Measurements from ENCODE around the gene KCTD5. TPM values are rescaled to one million over a fixed set of nuclear protein-coding genes. Genes with fewer than 3 reads are reported as not detected.

The KCTD5 gene
- total RNA-seq, 1 experiment from 2014 or later = 42.1 TPM

- Histone ChIP-seq H3K4me1 (ENCODE audit: control insufficient read depth in 1 of 2, insufficient read depth in 2 of 2, low read length in 2 of 2) (peaks cover 0 to 3% of the 10 kb centered on the region in 2 experiments; a peak in 2 of 4 replicates), H3K4me2 (ENCODE audit: low read length) (no peak overlapping the region), H3K9ac (ENCODE audit: low read length) (no peak overlapping the region), H3K36me3 (ENCODE audit: control insufficient read depth in 1 of 2, insufficient read depth in 2 of 2, low read length in 2 of 2) (peaks cover 0 to 2% of the 10 kb centered on the region in 2 experiments; a peak in 2 of 4 replicates), H3K79me2 (ENCODE audit: insufficient read depth, low read length) (peaks cover 44% of the 10 kb centered on the region), H3K9me3 (ENCODE audit: control insufficient read depth in 1 of 2, insufficient read depth in 1 of 2, low read depth in 1 of 2, low read length in 2 of 2) (no peaks in the 10 kb centered on the region), H2AFZ (ENCODE audit: low read depth, low read length, poor library complexity, severe bottlenecking) (no peak overlapping the region), H4K20me1 (ENCODE audit: insufficient read depth) (no peaks in the 10 kb centered on the region), H3K9me2 (ENCODE audit: insufficient read depth) (no peaks in the 10 kb centered on the region), H3K4me3 (replicated peaks in 1 of 2; ENCODE audit: low read depth in 1 of 2, low read length in 2 of 2) (no peak overlapping the region), H3K27ac (ENCODE audit: low read depth, low read length) (no peak overlapping the region), H3K27me3 (ENCODE audit: insufficient read depth, low read length) (no peaks in the 10 kb centered on the region)
- intact Hi-C loops (cut with micrococcal nuclease) = no loop called here
- BruUV-seq (replicated peaks) = no TSS peak
- ATAC-seq (peak; percentile 83), DNase-seq (ENCODE audit: low read depth, low spot score) (no peak)
- ChIA-PET POLR2A (no interaction called here), RAD21 (ENCODE audit: low non-redundant PET in 1 of 2, low total read pairs in 2 of 2, uncharacterized antibody in 2 of 2, unreplicated experiment in 2 of 2) (no interaction called here), CTCF (no interaction called here)
- TF ChIP-seq ZFX (IDR thresholded peaks at IDR 0.05) = no peak
- no peak for TF ChIP-seq POLR2A (IDR thresholded peaks at IDR 0.05; ENCODE audit: borderline replicate concordance, extremely low read depth, insufficient read depth, insufficient read length)
- TF ChIP-seq, protein P1, sequence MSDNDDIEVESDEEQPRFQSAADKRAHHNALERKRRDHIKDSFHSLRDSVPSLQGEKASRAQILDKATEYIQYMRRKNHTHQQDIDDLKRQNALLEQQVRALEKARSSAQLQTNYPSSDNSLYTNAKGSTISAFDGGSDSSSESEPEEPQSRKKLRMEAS (IDR thresholded peaks at IDR 0.05) = no peak
- TF ChIP-seq FOSL1 (IDR thresholded peaks at IDR 0.05; ENCODE audit: low read depth) = no peak
- TF ChIP-seq, protein P2, sequence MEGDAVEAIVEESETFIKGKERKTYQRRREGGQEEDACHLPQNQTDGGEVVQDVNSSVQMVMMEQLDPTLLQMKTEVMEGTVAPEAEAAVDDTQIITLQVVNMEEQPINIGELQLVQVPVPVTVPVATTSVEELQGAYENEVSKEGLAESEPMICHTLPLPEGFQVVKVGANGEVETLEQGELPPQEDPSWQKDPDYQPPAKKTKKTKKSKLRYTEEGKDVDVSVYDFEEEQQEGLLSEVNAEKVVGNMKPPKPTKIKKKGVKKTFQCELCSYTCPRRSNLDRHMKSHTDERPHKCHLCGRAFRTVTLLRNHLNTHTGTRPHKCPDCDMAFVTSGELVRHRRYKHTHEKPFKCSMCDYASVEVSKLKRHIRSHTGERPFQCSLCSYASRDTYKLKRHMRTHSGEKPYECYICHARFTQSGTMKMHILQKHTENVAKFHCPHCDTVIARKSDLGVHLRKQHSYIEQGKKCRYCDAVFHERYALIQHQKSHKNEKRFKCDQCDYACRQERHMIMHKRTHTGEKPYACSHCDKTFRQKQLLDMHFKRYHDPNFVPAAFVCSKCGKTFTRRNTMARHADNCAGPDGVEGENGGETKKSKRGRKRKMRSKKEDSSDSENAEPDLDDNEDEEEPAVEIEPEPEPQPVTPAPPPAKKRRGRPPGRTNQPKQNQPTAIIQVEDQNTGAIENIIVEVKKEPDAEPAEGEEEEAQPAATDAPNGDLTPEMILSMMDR (IDR thresholded peaks at IDR 0.05 in 2 of 3, conservative IDR thresholded peaks at IDR 0.05 in 1 of 3; ENCODE audit: borderline replicate concordance in 1 of 3, insufficient read depth in 1 of 3, low read depth in 2 of 3, low read length in 2 of 3) = no peak
- TF ChIP-seq YY1 (IDR thresholded peaks at IDR 0.05; ENCODE audit: extremely low read depth, insufficient replicate concordance, low read depth, low read length) = no peak
- no peak for TF ChIP-seq RAD21 (IDR thresholded peaks at IDR 0.05; ENCODE audit: low read depth)
- TF ChIP-seq ZNF274 (IDR thresholded peaks at IDR 0.05; ENCODE audit: low read depth, low read length) = no peak
- no peak for TF ChIP-seq SIN3A (IDR thresholded peaks at IDR 0.05; ENCODE audit: low read depth)
- TF ChIP-seq CEBPB (IDR thresholded peaks at IDR 0.05; ENCODE audit: low read depth) = no peak
- TF ChIP-seq ELF1 (IDR thresholded peaks at IDR 0.05; ENCODE audit: borderline replicate concordance, low read depth) = no peak
- TF ChIP-seq EZH2 (IDR thresholded peaks at IDR 0.05) = no peak
- no peak for TF ChIP-seq EZH2phosphoT487 (IDR thresholded peaks at IDR 0.05; ENCODE audit: borderline replicate concordance)
- TF ChIP-seq ATF3 (IDR thresholded peaks at IDR 0.05) = no peak
- TF ChIP-seq SP1 (IDR thresholded peaks at IDR 0.05; ENCODE audit: low read depth) = no peak
- TF ChIP-seq JUND (IDR thresholded peaks at IDR 0.05) = no peak
- TF ChIP-seq REST (IDR thresholded peaks at IDR 0.05; ENCODE audit: low read depth) = no peak
- TF ChIP-seq, protein P3, sequence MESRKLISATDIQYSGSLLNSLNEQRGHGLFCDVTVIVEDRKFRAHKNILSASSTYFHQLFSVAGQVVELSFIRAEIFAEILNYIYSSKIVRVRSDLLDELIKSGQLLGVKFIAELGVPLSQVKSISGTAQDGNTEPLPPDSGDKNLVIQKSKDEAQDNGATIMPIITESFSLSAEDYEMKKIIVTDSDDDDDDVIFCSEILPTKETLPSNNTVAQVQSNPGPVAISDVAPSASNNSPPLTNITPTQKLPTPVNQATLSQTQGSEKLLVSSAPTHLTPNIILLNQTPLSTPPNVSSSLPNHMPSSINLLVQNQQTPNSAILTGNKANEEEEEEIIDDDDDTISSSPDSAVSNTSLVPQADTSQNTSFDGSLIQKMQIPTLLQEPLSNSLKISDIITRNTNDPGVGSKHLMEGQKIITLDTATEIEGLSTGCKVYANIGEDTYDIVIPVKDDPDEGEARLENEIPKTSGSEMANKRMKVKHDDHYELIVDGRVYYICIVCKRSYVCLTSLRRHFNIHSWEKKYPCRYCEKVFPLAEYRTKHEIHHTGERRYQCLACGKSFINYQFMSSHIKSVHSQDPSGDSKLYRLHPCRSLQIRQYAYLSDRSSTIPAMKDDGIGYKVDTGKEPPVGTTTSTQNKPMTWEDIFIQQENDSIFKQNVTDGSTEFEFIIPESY (IDR thresholded peaks at IDR 0.05; ENCODE audit: extremely low read depth, insufficient replicate concordance, low read length) = no peak
Observed at GRCh38 chr16:2692948-2693651, 10.8 kb downstream of the KCTD5 start.
